Endothelial cell of umbilical vein (primary cell): Measurements from ENCODE around the gene CFD. TPM values are rescaled to one million over a fixed set of nuclear protein-coding genes. Genes with fewer than 3 reads are reported as not detected.

Source experiments
- BruUV-seq: library from RNA; stranded (reverse); fragments of 400-500 nt; replicated peaks from 2 replicates; lab custom pipeline; 2021; lab: Mats Ljungman, UMichigan
- CTCF ChIA-PET: fragments of 300-600, 350-600 bp; sonication (Branson Sonifier 250); formaldehyde crosslinking; loops from one replicate; lab custom pipeline; 2021; ENCODE audit warnings: antibody characterized with exemption, inconsistent platforms; lab: Charles Lee
- POLR2A ChIA-PET: fragments of 300-600, 350-600 bp; sonication (Branson Sonifier 250); formaldehyde crosslinking; loops from one replicate; lab custom pipeline; 2021; ENCODE audit warnings: antibody characterized with exemption, inconsistent platforms; lab: Charles Lee
- DNase-seq: peaks from one replicate; pipeline ENCODE4 v3.0.0-alpha.2; 2011; ENCODE audit warnings: low read depth, low spot score
- FAIRE-seq: peaks from 2 replicates; lab custom pipeline; 2011; peaks lifted over from hg19 to GRCh38; lab: Jason Lieb, UNC
- H2AFZ ChIP-seq: 2 replicates; pipeline ENCODE4 v1.6.0; 2012; ENCODE audit warnings: low read depth, low read length, control low read depth, inconsistent platforms
- H3K27ac ChIP-seq: 2 replicates; pipeline ENCODE4 v1.5.1; 2011; ENCODE audit warnings: low read depth, mild to moderate bottlenecking, control low read depth, low read length, moderate library complexity; ENCODE audit not compliant: insufficient read depth
- H3K27me3 ChIP-seq, 2 experiments: 2 replicates each; pipeline versions ENCODE4 v1.6.0 to v1.6.1; 2011; ENCODE audit warnings: low read length in 2 of 2, mixed read lengths in 1 of 2; ENCODE audit not compliant: control insufficient read depth in 2 of 2, insufficient read depth in 2 of 2
- H3K36me3 ChIP-seq, 2 experiments: 2 replicates in 1 of 2; 3 replicates in 1 of 2; pipeline ENCODE4 v1.5.1; 2011; ENCODE audit warnings: low read length in 2 of 2, mild to moderate bottlenecking in 1 of 2, moderate library complexity in 1 of 2; ENCODE audit not compliant: control insufficient read depth in 2 of 2, insufficient read depth in 2 of 2; ENCODE audit errors: extremely low read depth in 1 of 2
- H3K4me1 ChIP-seq: 3 replicates; pipeline ENCODE4 v1.5.1; 2011; ENCODE audit warnings: mild to moderate bottlenecking, low read length; ENCODE audit not compliant: control insufficient read depth, insufficient read depth; ENCODE audit errors: extremely low read depth
- H3K4me2 ChIP-seq: 2 replicates; pipeline ENCODE4 v1.6.1; 2011; ENCODE audit warnings: low read length, control low read depth, mixed read lengths; ENCODE audit not compliant: insufficient read depth
- H3K4me3 ChIP-seq, 3 experiments: fragments of 200-600 bp in 1 of 3; sonication (generic), shearing (Covaris generic) in 1 of 3; replicated peaks in 1 of 3; 2 replicates each; pipeline ENCODE4 v1.5.1; 2011 to 2016; ENCODE audit warnings: control low read depth in 3 of 3, low read length in 3 of 3, mild to moderate bottlenecking in 2 of 3, inconsistent platforms in 1 of 3, low read depth in 1 of 3, moderate library complexity in 1 of 3; ENCODE audit not compliant: insufficient read depth in 1 of 3
- H3K79me2 ChIP-seq: 2 replicates; pipeline ENCODE4 v1.6.0; 2012; ENCODE audit warnings: low read length, inconsistent platforms; ENCODE audit not compliant: control insufficient read depth, insufficient read depth
- H3K9ac ChIP-seq: replicated peaks from 2 replicates; pipeline ENCODE3; 2011; ENCODE audit warnings: low read length, control low read depth; ENCODE audit not compliant: insufficient read depth; ENCODE audit errors: extremely low read depth
- H3K9me1 ChIP-seq: replicated peaks from 3 replicates; pipeline ENCODE4 v1.6.0; 2011; ENCODE audit warnings: mild to moderate bottlenecking, low read length; ENCODE audit not compliant: control insufficient read depth, insufficient read depth; ENCODE audit errors: extremely low read depth
- H3K9me3 ChIP-seq: replicated peaks from 2 replicates; pipeline ENCODE4 v1.5.1; 2012; ENCODE audit warnings: low read length, inconsistent platforms; ENCODE audit not compliant: control insufficient read depth, insufficient read depth
- H4K20me1 ChIP-seq: replicated peaks from 2 replicates; pipeline ENCODE3; 2011; ENCODE audit warnings: mild to moderate bottlenecking, low read length; ENCODE audit not compliant: control insufficient read depth, insufficient read depth; ENCODE audit errors: extremely low read depth
- CTCF ChIP-seq, 2 donors: IDR thresholded peaks; 1 replicate in 1 of 2; 2 replicates in 1 of 2; pipeline ENCODE4 v1.5.1; 2011; ENCODE audit warnings: low read length in 2 of 2, mild to moderate bottlenecking in 2 of 2, moderate library complexity in 2 of 2, control low read depth in 1 of 2, inconsistent platforms in 1 of 2, low read depth in 1 of 2; ENCODE audit not compliant: insufficient read depth in 1 of 2; ENCODE audit errors: extremely low read depth in 1 of 2
- EZH2 ChIP-seq: IDR thresholded peaks from 2 replicates; pipeline ENCODE4 v1.6.1; 2012; ENCODE audit warnings: borderline replicate concordance, low read depth, mild to moderate bottlenecking, moderate library complexity, low read length, inconsistent platforms; ENCODE audit not compliant: severe bottlenecking
- FOS ChIP-seq: IDR thresholded peaks from 2 replicates; pipeline ENCODE4 v1.6.1; 2011; ENCODE audit warnings: mild to moderate bottlenecking, low read length, moderate library complexity, borderline replicate concordance; ENCODE audit not compliant: insufficient read depth
- GATA2 ChIP-seq: IDR thresholded peaks from 2 replicates; pipeline ENCODE4 v1.7.0; 2011; ENCODE audit warnings: low read depth, mild to moderate bottlenecking, moderate library complexity, mixed read lengths, low read length; ENCODE audit not compliant: insufficient read length, insufficient read depth
- POLR2A ChIP-seq: IDR thresholded peaks from 2 replicates; pipeline ENCODE4 v1.6.1; 2012; ENCODE audit warnings: low read depth, mild to moderate bottlenecking, control low read depth, low read length
- dilution Hi-C: fragments of 300-500 bp; cut with MboI; formaldehyde crosslinking; loops from one replicate; pipeline ENCODE4 v1.15.0; 2019; ENCODE audit warnings: low sequenced_read_pairs; ENCODE audit not compliant: extremely low pct_ligation_motif_present
- intact Hi-C: fragments of 100-400 bp; cut with micrococcal nuclease; formaldehyde crosslinking; loops from one replicate; pipeline ENCODE4 v1.10.0; 2022
- polyA plus RNA-seq, 4 experiments: library from polyadenylated mRNA; depleted of rRNA in 3 of 4; stranded (reverse) in 3 of 4; unstranded in 1 of 4; fragments of >200 nt; gene quantifications; 2 replicates each; pipeline versions ENCODE4 v1.2.1 to v1.2.3, GENCODE V29; 2011 to 2012; ENCODE audit warnings: missing spikeins in 1 of 4
- total RNA-seq: library from RNA; stranded (reverse); gene quantifications from 2 replicates; pipeline ENCODE4 v1.2.3, GENCODE V29; 2021

Gene CFD
- total and polyA plus RNA-seq, 2 donors (not counting 3 experiments of a cell fraction or from before 2014, with no cell fraction given), result 0.25 to 0.40 TPM

GRCh38 chr19:844546-844971 lies 14.9 kb upstream of the CFD start:
- Histone ChIP-seq H4K20me1 (no peaks in the 10 kb centered on the region), H2AFZ (no peak overlapping the region), H3K4me2 (no peak overlapping the region), H3K4me3 (no peak overlapping the region), H3K27ac (no peak overlapping the region), H3K27me3 (peaks cover 0 to 6% of the 10 kb centered on the region in 2 experiments), H3K4me1 (no peaks in the 10 kb centered on the region), H3K9me3 (no peaks in the 10 kb centered on the region), H3K36me3 (no peaks in the 10 kb centered on the region), H3K9me1 (no peaks in the 10 kb centered on the region), H3K79me2 (no peaks in the 10 kb centered on the region), H3K9ac (no peak overlapping the region)
- ChIA-PET POLR2A (no interaction called here), CTCF (no interaction called here)
- DNase-seq (no peak), FAIRE-seq (no peak)
- dilution Hi-C loops, result no loop called here
- intact Hi-C loops, result no loop called here
- TF ChIP-seq GATA2 (no peak), EZH2 (no peak)
- BruUV-seq, result no TSS peak

- H3K79me2 ChIP-seq, result no peaks in the 10 kb centered on the region
- CTCF ChIA-PET, result interaction anchor here (0.6 kb wide), 1 partner anchor 76 kb away, joined by 3 read pairs; no protein-coding TSS in a partner anchor
- H3K36me3 ChIP-seq, result no peaks in the 10 kb centered on the region
- no peak overlapping the region for H3K27ac ChIP-seq
- FAIRE-seq (no peak), DNase-seq (no peak)
- no peaks in the 10 kb centered on the region for H3K4me1 ChIP-seq
- H3K27me3 ChIP-seq, result peaks cover 0 to 6% of the 10 kb centered on the region in 2 experiments
- BruUV-seq, result no TSS peak
- H3K4me2 ChIP-seq, result no peak overlapping the region
- no peak overlapping the region for H3K9ac ChIP-seq
- intact Hi-C loops (no loop called here), dilution Hi-C loops (no loop called here)
- H2AFZ ChIP-seq, result no peak overlapping the region
- no peaks in the 10 kb centered on the region for H4K20me1 ChIP-seq
- POLR2A ChIA-PET, result no interaction called here
- TF ChIP-seq CTCF (IDR thresholded peaks at IDR 0.05; ENCODE audit: extremely low read depth in 1 of 2, insufficient read depth in 1 of 2, low read depth in 1 of 2, low read length in 2 of 2) (no peak), FOS (no peak), POLR2A (no peak), EZH2 (no peak), GATA2 (no peak)
- H3K9me3 ChIP-seq, result no peaks in the 10 kb centered on the region
- H3K9me1 ChIP-seq, result no peaks in the 10 kb centered on the region
- H3K4me3 ChIP-seq, result no peak overlapping the region
Observed at GRCh38 chr19:845707-846521, 13.6 kb upstream of the CFD start.
